ENCODE results near the gene SPATS2.

Gene SPATS2

DNA sequence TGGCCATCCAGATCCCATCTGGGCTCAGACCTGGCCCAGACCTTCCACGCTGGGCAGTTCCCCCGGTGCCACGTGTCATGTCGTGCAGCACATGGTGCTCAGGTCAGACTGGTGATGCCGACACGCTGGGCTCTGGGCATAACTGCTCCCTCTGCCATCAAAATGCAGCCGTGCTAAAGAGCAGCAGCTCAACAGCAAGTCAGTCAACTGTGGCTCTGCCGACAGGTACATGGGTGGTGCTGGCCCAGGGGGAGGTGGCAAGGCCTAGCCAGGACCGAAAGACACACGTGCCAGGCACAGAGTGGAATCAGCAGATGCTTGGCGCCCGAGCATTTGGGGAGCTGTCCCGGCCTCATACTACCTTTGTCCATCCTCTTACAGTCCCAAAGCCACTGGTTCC, 199.1 kb downstream of the SPATS2 start:
- in situ Hi-C loops (cut with MboI; ENCODE audit: low sequenced_read_pairs): no loop called here

DNA sequence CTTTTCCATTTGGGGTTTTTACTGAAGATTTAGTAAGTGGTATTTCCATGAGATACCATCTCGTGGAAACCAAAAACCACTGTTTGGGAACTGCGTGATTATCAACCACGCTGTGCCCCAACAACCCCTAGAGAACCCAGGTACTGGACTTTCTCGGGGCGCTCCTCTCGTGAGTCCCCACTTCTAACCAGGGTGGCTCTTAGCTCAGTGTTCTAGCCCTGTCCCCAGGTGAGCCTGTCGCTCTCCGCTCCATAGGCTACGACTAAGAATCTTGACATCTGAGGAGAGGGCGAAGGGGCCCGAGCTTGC, 200.0 kb downstream of the SPATS2 start:
- in situ Hi-C loops (cut with MboI; ENCODE audit: low sequenced_read_pairs): no loop called here

DNA sequence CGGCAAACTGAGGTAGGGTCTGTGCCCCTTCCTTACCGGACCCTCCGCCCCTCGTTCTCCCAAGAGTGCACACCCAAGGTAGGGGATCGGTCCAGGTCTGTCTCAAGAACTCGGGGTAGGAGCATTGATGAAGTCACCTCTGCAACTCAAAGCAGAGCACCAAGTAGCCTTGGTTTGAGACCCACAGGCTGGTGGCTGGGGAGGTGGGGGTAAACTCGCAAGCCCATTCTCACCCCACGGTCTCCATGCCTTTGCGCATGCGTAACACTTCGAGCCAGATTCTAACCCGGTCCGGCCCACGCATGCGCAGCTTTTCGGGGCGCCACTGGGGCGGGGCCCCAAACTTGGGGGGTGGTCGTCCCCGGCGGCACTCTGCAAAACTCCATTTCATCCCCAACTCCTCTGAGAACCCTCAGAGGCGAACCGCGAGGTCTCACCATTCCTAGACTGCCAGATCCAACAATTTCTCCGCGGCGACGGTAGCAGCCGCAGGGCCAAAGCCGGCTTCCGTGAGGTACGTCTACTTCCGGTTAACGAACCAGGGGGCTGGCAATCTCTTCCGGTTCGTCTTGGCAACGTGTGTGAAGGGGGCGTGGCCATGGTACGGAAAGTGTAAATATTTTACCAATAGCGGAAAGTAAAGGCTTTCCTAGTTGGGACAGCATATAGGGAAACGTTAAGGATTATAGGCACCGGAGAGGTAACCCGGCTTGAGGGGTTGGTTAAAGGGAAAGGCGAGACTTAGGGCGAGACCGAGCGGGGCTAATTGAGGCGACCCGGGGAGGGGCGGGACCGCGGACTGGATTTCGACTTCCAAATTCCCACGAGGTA, 200.6 kb downstream of the SPATS2 start, which contains the start of gene MCRS1:
MCRS1 (minus strand) TSS at position 532 of the 831 bp plus-strand sequence. CDS start 1,411 bp downstream, outside the sequence.
- in situ Hi-C loops (cut with MboI; ENCODE audit: low sequenced_read_pairs): no loop called here

DNA sequence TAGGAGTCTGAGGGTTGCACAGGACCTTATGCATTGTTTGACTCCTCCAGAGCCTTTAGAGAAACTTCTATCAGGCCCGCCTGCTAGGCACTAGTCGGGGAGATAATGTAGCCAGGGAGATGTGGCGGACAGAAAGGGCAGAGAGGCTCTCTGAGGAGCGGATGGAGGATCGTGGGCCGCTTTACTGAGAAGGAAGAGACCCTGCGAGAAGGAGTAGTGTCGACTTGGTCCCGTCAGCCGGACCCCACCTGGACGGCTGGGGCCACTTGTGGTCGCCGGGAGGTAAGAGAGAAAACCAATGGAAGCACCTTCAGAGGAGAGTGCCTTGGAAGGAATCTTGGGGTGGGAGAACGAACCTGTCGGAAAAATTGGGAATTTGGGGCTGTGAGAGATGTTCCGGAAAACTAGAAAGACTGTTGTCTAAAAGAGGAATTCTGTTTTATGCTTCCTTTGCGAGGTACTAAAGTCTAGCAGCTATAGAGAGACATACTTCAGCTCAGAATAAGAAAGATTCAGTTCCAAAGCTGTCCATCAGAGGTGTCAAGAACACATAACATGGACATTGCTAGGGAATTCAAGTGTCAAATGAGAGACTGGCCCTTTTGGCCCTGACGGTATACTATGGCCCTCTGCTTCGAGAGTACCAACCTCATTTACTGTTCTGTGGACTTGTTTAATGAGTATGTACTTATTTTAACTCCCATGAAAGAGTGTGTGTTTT, 201.3 kb downstream of the SPATS2 start:
- in situ Hi-C loops (cut with MboI; ENCODE audit: low sequenced_read_pairs): no loop called here
